ENCODE data around the gene CD93. TPM values are rescaled to one million over a fixed set of nuclear protein-coding genes. Genes with fewer than 3 reads are reported as not detected.

Gene CD93
- total and polyA plus RNA-seq, 3 donors from 2014 or later: 9.4 to 14.8 (median 14.2) TPM

GRCh38 chr20:23125159-23125558 lies 39.0 kb upstream of the CD93 start:
- no peak overlapping the region for H3K4me3 ChIP-seq
- WGBS, 2 donors: 76 to 92% methylated on average over 4 to 5 of the region's 5 CpGs
- H3K4me1 ChIP-seq: peaks cover 18% of the 10 kb centered on the region
- no peak for DNase-seq
- H3K36me3 ChIP-seq (ENCODE audit: low read depth, missing control alignments): no peaks in the 10 kb centered on the region
- TF ChIP-seq, protein P1, sequence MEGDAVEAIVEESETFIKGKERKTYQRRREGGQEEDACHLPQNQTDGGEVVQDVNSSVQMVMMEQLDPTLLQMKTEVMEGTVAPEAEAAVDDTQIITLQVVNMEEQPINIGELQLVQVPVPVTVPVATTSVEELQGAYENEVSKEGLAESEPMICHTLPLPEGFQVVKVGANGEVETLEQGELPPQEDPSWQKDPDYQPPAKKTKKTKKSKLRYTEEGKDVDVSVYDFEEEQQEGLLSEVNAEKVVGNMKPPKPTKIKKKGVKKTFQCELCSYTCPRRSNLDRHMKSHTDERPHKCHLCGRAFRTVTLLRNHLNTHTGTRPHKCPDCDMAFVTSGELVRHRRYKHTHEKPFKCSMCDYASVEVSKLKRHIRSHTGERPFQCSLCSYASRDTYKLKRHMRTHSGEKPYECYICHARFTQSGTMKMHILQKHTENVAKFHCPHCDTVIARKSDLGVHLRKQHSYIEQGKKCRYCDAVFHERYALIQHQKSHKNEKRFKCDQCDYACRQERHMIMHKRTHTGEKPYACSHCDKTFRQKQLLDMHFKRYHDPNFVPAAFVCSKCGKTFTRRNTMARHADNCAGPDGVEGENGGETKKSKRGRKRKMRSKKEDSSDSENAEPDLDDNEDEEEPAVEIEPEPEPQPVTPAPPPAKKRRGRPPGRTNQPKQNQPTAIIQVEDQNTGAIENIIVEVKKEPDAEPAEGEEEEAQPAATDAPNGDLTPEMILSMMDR (IDR thresholded peaks at IDR 0.05): no peak
- no peak for TF ChIP-seq POLR2A (IDR thresholded peaks at IDR 0.05)
- intact Hi-C loops (cut with DNase I; ENCODE audit: low total_unique reads): no loop called here
- no peak overlapping the region for H3K27ac ChIP-seq
- H3K9me3 ChIP-seq: no peaks in the 10 kb centered on the region
- H3K27me3 ChIP-seq: no peaks in the 10 kb centered on the region

DNA sequence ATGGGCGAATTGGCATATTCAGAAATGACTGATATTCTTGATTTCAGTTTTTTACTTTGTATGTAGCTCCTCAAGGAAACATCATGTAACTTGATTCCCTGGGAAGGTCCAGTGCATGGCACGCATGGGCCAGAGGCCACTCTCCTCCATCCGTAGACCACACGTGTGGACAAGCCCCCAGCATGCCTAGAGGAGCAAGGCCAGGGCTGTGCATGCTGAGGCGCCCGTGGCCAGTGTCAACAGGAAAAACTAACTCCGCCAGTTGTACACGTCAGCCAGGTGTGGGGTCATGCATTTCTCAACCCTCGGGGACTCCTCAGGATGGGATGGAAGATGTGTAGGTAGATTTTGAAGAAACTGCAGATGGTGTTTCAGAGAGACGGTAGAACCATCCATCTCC lies 37.8 kb upstream of the CD93 start:
- DNase-seq: no peak
- peaks cover 6% of the 10 kb centered on the region for H3K4me1 ChIP-seq
- TF ChIP-seq, protein P1 (IDR thresholded peaks at IDR 0.05): no peak
- no peak for TF ChIP-seq POLR2A (IDR thresholded peaks at IDR 0.05)

DNA sequence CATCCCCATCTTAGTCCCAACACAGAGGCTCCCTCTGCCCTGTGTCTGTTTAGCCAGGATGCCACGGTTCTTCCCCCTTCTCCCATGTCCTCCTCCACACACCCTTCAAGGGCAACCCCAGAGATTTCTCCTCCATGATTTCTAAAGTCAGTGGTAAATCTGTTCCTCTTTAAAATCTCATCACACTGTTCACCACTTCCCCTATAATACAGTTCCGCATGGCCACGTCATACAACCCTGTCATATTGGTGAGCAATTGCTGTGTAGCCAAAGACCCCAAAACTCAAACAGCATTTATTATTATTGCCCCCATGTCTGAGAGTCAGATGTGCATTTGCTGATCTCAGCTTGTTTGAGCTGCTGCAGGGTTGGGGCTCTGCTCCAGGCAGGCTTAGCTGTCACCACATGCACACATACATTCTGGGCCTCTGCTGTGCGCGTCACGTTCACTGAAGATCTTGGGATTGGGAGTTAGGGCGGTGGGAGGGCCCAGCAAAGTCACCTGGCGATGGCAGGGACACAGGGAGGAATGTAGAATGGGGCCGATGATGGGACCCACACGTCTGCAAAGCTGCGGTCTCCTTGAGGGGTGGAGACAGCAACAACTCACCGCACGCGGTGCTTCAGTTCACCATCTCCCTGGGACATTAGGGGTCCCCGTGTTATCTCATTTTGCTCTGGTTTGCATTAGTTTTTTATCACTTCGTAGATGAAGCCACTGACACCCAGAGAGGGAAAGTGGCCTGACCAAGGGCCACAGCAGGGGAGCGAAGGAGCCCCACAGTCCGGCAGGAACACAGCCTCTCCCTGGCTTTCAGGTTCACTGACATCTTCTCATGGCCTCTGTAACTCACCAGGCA lies 36.9 kb upstream of the CD93 start:
- H3K36me3 ChIP-seq (ENCODE audit: low read depth, missing control alignments): no peaks in the 10 kb centered on the region
- H3K4me3 ChIP-seq: no peak overlapping the region
- DNase-seq: no peak
- WGBS, 2 donors: 90 to 92% methylated on average over 15 to 18 of the region's 18 CpGs
- H3K9me3 ChIP-seq: no peaks in the 10 kb centered on the region
- intact Hi-C loops (cut with DNase I; ENCODE audit: low total_unique reads): no loop called here
- H3K27me3 ChIP-seq: no peaks in the 10 kb centered on the region
- no peaks in the 10 kb centered on the region for H3K4me1 ChIP-seq
- TF ChIP-seq, protein P1 (IDR thresholded peaks at IDR 0.05): no peak
- TF ChIP-seq POLR2A (IDR thresholded peaks at IDR 0.05): no peak
- no peak overlapping the region for H3K27ac ChIP-seq

More for the DNA sequence above, 37.8 kb upstream of the CD93 start:
- 93 to 95% methylated on average over 10 of the region's 10 CpGs for WGBS, 2 donors
- Histone ChIP-seq H3K27ac (no peak overlapping the region), H3K36me3 (ENCODE audit: low read depth, missing control alignments) (no peaks in the 10 kb centered on the region), H3K4me3 (no peak overlapping the region), H3K27me3 (no peaks in the 10 kb centered on the region), H3K9me3 (no peaks in the 10 kb centered on the region)
- intact Hi-C loops (cut with DNase I; ENCODE audit: low total_unique reads): no loop called here

GRCh38 chr20:23122321-23122720 lies 36.2 kb upstream of the CD93 start:
- H3K27ac ChIP-seq: no peak overlapping the region

More at GRCh38 chr20:23122321-23122720, 36.2 kb upstream of the CD93 start:
- Histone ChIP-seq H3K27me3 (no peaks in the 10 kb centered on the region), H3K4me1 (no peaks in the 10 kb centered on the region), H3K9me3 (no peaks in the 10 kb centered on the region), H3K36me3 (ENCODE audit: low read depth, missing control alignments) (no peaks in the 10 kb centered on the region), H3K4me3 (no peak overlapping the region)
- TF ChIP-seq, protein P1 (IDR thresholded peaks at IDR 0.05): no peak
- no peak for TF ChIP-seq POLR2A (IDR thresholded peaks at IDR 0.05)
- WGBS, 2 donors: 97 to 98% methylated on average over 5 to 9 of the region's 9 CpGs
- intact Hi-C loops (cut with DNase I; ENCODE audit: low total_unique reads): no loop called here
- no peak for DNase-seq

Data from testis (tissue), 3 donors.